Stimulated activated CD8-positive, alpha-beta memory T cell treated with anti-CD3 and anti-CD28 coated beads, Interleukin-7, amount 100 ng/mL, for 48 hours (primary cell): ENCODE measurements around the gene OR56B4.
"Not testable (repeated sequence)": the region's sequence is repeated elsewhere in the genome, so short reads cannot be mapped to it uniquely, and the experiment has no call there.

ENCODE experiments used
- DNase-seq, 2 donors: peaks; one replicate each; pipeline ENCODE4 v3.0.0-alpha.2; 2020; ENCODE audit warnings: low read depth in 1 of 2; ENCODE audit errors: extremely low read depth in 1 of 2

Gene OR56B4

GRCh38 chr11:6143737-6144136 is 36.3 kb downstream of the OR56B4 start:
- DNase-seq, result not testable (repeated sequence)

DNA sequence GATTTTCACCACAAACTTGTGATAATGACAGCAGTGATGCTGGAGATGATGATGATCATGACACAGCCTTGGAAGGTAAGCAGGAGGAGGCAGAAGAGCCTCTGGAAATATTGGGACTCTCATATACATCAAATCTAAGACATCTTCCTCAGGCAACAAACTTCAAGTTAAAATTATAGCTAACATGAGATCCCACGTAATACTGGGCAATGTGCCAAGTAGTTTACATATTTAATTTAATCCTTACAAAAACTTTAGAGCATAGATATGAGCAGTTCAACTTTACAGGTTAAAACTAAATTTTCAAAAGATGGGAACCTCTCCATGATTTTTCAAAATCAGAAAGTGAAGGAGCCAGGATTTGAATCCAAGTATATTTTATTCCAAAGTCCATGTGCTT is 43.6 kb downstream of the OR56B4 start:
- DNase-seq, result no peak

DNA sequence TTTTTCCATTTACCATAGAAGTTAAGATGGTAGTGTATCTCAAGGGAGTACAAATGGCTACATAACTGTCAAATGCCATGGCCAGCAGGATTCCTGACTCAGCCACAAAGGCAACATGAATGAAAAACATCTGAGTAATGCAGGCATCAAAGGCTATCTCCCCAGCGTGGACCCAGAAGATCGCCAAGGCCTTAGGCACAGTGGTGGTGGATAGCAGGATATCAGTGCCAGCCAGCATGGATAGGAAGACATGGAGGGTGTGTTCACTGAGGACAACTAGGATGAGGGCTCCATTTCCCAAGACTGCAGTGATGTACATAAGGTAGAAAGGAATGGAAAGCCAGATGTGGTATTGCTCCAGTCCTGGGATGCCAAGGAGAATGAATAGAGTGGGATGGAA is 44.6 kb downstream of the OR56B4 start:
- DNase-seq, result no peak

GRCh38 chr11:6156628-6157359 is 49.3 kb downstream of the OR56B4 start:
- peak in 1 of 2 donors; percentile 0 for DNase-seq
